Measurements from ENCODE around the gene ARL6IP6. TPM values are rescaled to one million over a fixed set of nuclear protein-coding genes. Genes with fewer than 3 reads are reported as not detected.

The ARL6IP6 gene
- total RNA-seq (100 to 1,000 TPM in 1 of 5 donors, 10 to 100 TPM in 3, 1 to 10 TPM in 1; 2.2 to 134 (median 22.8) TPM), polyA plus RNA-seq (10 to 100 TPM in 1 of 3 donors, 1 to 10 TPM in 2; 4.9 to 10.2 (median 8.9) TPM)
- long read RNA-seq, donor 1, transcript ARL6IP6-201 (4 exons, 2,805 nt), result major isoform, 5 of 5 reads
- long read RNA-seq, donor 1, partial matches to known transcripts, result 0 of 5 reads
- long read RNA-seq, donor 1, other reads (novel, unspliced or antisense), result 0 of 5 reads
- long read RNA-seq, donor 2, transcript ARL6IP6-201 (4 exons, 2,805 nt), result major isoform, 13 of 14 reads
- long read RNA-seq, donor 2, partial matches to known transcripts, result 0 of 14 reads
- long read RNA-seq, donor 2, other reads (novel, unspliced or antisense), result 0 of 14 reads
- long read RNA-seq, donor 3, transcript ARL6IP6-201 (4 exons, 2,805 nt), result major isoform, 7 of 7 reads
- long read RNA-seq, donor 3, partial matches to known transcripts, result 0 of 7 reads
- long read RNA-seq, donor 3, other reads (novel, unspliced or antisense), result 0 of 7 reads
- long read RNA-seq, donor 4, result 0 reads
- long read RNA-seq, donor 5, transcript ARL6IP6-201 (4 exons, 2,805 nt), result major isoform, 7 of 7 reads
- long read RNA-seq, donor 5, partial matches to known transcripts, result 0 of 7 reads
- long read RNA-seq, donor 5, other reads (novel, unspliced or antisense), result 0 of 7 reads
- long read RNA-seq, donor 6, result 0 reads
- long read RNA-seq, donor 7, transcript ARL6IP6-201 (4 exons, 2,805 nt), result major isoform, 6 of 7 reads
- long read RNA-seq, donor 7, partial matches to known transcripts, result 0 of 7 reads
- long read RNA-seq, donor 7, other reads (novel, unspliced or antisense), result 0 of 7 reads
- long read RNA-seq, donor 8, transcript ARL6IP6-201 (4 exons, 2,805 nt), result major isoform, 9 of 10 reads
- long read RNA-seq, donor 8, partial matches to known transcripts, result 0 of 10 reads
- long read RNA-seq, donor 8, other reads (novel, unspliced or antisense), result 0 of 10 reads
- long read RNA-seq, donor 9, transcript ARL6IP6-201 (4 exons, 2,805 nt), result major isoform, 8 of 8 reads
- long read RNA-seq, donor 9, partial matches to known transcripts, result 0 of 8 reads
- long read RNA-seq, donor 9, other reads (novel, unspliced or antisense), result 0 of 8 reads
- long read RNA-seq, donor 10, transcript ARL6IP6-201 (4 exons, 2,805 nt), result major isoform, 6 of 6 reads
- long read RNA-seq, donor 10, partial matches to known transcripts, result 0 of 6 reads
- long read RNA-seq, donor 10, other reads (novel, unspliced or antisense), result 0 of 6 reads

- Histone ChIP-seq H3K9me3 (no peaks in the 10 kb centered on the region), H3K27ac (peak within 1 kb of the TSS; percentile 97 to 98 (median 98)), H3K4me3 (peak within 1 kb of the TSS; percentile 74 to 95 (median 92)), H3K4me1 (peaks cover 30 to 66% (median 42%) of the 10 kb centered on the region in 4 donors), H3K27me3 (no peaks in the 10 kb centered on the region), H3K36me3 (peaks cover 0 to 26% (median 14%) of the 10 kb centered on the region in 4 donors)
- 0% methylated on average over 27 to 87 of the region's 87 CpGs for WGBS, 5 donors
- TF ChIP-seq EP300 (IDR thresholded peaks at IDR 0.05), result no peak
- peak in 2 of 3 donors; percentile 79 to 80 for TF ChIP-seq POLR2AphosphoS5 (IDR thresholded peaks at IDR 0.05)
- peak in 1 of 7 experiments; percentile 16 for TF ChIP-seq CTCF (IDR thresholded peaks at IDR 0.05)
- peak in 2 of 4 donors; percentile 18 to 63 for TF ChIP-seq POLR2A (IDR thresholded peaks at IDR 0.05)
- DNase-seq, result peak; percentile 93 to 98
- intact Hi-C loops (cut with DNase I; ENCODE audit: low total_unique reads), result no loop called here
These were observed at the start of gene ARL6IP6 for GRCh38 chr2:152718076-152718908. TSS of gene ARL6IP6 (plus strand) at chr2:152718620. CDS start at chr2:152718625, 5 bp downstream.

- intact Hi-C loops (cut with DNase I; ENCODE audit: low total_unique reads), result no loop called here
- TF ChIP-seq EP300 (IDR thresholded peaks at IDR 0.05) (no peak), CTCF (IDR thresholded peaks at IDR 0.05) (no peak), POLR2AphosphoS5 (IDR thresholded peaks at IDR 0.05) (no peak), POLR2A (IDR thresholded peaks at IDR 0.05) (no peak)
- WGBS, 5 donors, result 91 to 96% (median 93%) methylated on average over 4 of the region's 4 CpGs
These were observed 44.1 kb upstream of the ARL6IP6 start for GRCh38 chr2:152674334-152674733.

GRCh38 chr2:152676461-152676860 is 42.0 kb upstream of the ARL6IP6 start:
- intact Hi-C loops (cut with DNase I; ENCODE audit: low total_unique reads), result no loop called here
- TF ChIP-seq POLR2A (IDR thresholded peaks at IDR 0.05) (no peak), CTCF (IDR thresholded peaks at IDR 0.05) (no peak), POLR2AphosphoS5 (IDR thresholded peaks at IDR 0.05) (no peak), EP300 (IDR thresholded peaks at IDR 0.05) (no peak)
- Histone ChIP-seq H3K27me3 (no peaks in the 10 kb centered on the region), H3K27ac (no peak overlapping the region), H3K4me1 (no peaks in the 10 kb centered on the region), H3K4me3 (no peak overlapping the region), H3K36me3 (peaks cover 24 to 99% (median 96%) of the 10 kb centered on the region in 4 donors), H3K9me3 (no peaks in the 10 kb centered on the region)
- no peak for DNase-seq
- 91 to 97% (median 95%) methylated on average over 3 of the region's 3 CpGs for WGBS, 5 donors

More at GRCh38 chr2:152674334-152674733, 44.1 kb upstream of the ARL6IP6 start:
- H3K36me3 ChIP-seq, result peaks cover 24 to 99% (median 98%) of the 10 kb centered on the region in 4 donors
- H3K4me1 ChIP-seq, result no peaks in the 10 kb centered on the region
- no peak for DNase-seq
- no peak overlapping the region for H3K27ac ChIP-seq
- no peaks in the 10 kb centered on the region for H3K27me3 ChIP-seq
- no peak overlapping the region for H3K4me3 ChIP-seq
- no peaks in the 10 kb centered on the region for H3K9me3 ChIP-seq
